HG02798 (cell line): ENCODE results near the gene CTSE.
"Not testable (repeated sequence)": the region's sequence is repeated elsewhere in the genome, so short reads cannot be mapped to it uniquely, and the experiment has no call there.

Source experiments
- ATAC-seq: cut with Tn5 transposase; IDR thresholded peaks from one replicate; pipeline ENCODE4 v1.9.1; 2021; ENCODE audit warnings: mild to moderate bottlenecking; ENCODE audit not compliant: unreplicated experiment, poor library complexity

Gene CTSE

DNA sequence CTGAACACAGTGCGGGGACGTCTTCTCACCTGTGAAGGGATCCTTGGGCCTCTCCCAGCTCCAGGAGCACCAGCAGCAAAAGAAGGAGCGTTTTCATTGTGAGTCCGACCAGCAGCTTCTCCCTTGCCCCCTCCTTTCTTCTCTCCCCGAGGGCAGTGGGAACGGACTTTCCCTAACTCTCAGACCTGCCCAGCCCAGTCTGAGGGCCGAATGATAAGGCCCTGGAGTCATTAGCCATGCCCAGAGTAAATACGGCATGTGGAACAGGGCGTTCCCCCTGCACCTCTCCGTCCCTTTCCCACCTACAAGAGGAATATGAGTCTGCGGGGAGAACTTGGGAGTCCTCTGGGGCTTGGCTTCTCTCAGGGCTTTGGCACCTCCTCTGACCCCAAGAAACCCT, at the start of gene CTSE:
CTSE (minus strand) TSS at position 201 of the 400 bp plus-strand sequence; CDS start at position 97, 104 bp downstream.
- ATAC-seq, result no peak

DNA sequence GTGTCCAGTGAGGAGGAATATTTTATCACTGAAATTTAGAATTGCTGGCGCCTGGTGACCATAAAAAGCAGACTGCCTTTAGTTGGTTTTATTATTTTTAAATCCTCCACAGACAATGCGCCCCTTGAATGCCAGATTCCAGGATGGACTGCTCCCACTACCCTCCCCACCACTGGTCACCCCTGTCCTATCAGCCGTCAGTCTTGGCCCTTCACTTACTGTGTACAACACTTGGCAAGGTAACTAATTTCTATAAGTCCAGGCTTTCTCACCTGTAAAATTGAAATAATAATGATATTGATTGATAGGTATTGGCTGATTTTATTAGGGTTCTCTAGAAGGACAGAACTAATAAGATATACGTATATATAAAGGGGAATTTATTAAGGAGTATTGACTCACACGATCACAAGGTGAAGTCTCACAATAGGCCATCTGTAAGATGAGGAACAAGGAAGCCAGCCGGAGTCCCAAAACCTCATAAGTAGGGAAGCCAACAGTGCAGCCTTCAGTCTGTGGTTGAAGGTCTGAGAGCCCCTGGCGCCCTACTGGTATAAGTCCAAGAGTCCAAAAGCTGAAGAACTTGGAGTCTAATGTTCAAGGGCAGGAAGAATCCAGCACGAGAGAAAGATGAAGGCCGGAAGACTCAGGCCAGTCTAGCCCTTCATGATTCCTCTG, 47.1 kb upstream of the CTSE start:
- no peak for ATAC-seq

DNA sequence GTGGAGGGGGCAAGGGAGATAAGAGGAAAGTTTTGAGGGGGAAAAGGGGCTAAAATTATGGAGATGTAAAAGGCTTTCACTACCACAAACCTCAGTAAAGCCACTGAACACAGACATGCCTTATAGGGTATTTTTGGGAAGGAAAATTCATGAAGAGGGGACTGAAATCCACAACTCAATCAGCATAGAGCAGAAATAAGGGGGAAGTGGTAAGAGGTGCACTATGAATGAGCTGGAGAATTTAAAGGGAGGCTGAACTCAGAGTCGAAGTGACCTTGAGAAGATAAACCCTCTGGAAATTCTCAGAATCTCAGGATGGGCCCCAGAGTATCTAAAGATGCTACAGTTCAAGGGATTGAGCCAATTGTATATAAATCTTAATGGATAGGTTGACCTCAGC, 44.6 kb upstream of the CTSE start:
- ATAC-seq, result no peak

DNA sequence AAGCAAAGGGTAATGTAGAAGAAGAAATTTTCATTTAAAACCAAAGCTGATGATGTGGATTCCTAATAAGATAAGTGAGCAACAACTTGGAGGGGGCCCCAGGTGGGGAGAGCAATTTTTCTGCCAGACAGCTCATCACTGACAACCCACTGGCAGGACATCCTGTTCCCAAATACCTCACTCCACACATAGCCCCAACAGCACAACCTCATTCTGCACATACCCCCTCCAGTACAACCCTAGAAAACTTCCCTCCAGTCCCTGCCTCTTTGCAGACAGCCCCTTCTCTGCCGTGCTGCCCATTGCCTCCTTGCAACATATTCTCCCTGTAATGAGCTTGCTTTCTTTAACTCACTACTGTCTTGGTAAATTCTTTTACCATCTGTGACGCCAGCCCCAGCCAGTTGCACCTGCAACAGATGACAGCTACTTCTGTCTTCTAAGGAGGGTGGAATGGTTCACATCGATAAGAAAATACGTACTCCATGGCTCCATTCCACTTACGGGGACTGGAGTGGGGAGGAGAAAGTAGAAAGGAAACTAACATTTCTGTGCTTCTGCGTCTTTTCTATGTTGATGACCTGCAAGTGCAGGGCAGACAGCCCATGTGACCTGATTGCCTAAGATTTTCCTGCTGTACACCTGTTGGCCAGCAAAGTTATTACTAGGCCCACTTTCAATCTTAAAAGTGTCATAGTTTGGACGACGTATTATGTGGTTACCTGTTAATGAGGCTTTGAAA, 44.0 kb upstream of the CTSE start:
- no peak for ATAC-seq

DNA sequence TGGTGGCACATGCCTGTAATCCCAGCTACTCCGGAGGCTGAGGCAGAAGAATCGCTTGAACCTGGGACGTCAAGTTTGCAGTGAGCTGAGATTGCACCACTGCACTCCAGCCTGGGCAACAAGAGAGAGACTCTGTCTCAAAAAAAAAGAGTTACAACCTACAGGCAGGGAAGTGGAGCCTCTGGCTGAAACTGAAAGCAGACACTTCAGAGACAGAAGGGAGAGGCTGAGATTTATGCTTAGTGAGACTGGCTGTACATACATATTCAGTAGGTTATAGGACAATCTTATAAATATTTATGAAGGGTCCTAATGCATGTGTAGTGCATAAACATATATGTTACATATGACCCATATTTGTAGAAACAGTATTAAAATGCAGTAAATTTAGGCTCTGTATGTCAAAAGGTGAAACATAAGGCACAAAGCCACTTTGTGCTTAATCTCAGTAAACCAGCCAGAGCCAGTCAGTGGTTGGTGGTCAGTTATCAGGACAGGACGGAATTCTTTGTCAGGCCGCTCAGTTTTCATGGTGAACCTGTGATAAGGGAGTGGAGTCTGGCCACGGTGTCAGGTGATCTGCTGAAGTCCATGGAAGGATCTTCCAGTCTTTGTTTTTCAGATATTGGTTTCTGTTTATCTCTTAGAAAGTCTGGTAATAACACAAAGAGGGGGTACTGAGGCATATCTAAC, 42.9 kb upstream of the CTSE start:
- peak; percentile 87 for ATAC-seq

DNA sequence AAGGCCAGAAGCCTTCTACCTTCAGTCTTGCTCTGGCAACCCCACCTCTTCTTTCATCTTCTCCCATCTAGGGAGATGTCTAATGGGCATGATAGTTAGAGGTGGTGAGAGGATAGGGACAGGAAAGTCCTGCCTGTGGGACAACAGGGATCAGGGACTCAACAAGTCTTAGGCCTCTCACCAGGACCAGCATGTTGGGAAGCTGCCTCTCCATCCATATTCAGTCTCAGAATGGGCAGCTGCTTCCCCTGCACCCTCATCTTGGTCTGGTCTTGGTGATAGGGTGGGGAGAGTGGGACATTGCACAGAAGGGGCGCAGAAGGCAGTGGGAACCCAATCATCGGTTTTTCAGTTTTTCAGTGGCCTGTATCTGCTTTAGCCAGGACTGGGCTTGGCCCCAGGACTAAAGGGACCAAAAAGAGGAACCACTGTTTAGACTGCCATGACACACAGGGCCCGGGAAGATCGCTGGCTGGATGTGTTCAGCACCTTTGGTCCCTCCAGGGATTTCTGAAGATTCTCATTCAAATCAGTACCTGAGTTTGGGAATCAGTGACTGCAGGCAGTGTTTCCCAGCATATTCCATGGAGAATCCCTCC, 42.0 kb upstream of the CTSE start:
- no peak for ATAC-seq

DNA sequence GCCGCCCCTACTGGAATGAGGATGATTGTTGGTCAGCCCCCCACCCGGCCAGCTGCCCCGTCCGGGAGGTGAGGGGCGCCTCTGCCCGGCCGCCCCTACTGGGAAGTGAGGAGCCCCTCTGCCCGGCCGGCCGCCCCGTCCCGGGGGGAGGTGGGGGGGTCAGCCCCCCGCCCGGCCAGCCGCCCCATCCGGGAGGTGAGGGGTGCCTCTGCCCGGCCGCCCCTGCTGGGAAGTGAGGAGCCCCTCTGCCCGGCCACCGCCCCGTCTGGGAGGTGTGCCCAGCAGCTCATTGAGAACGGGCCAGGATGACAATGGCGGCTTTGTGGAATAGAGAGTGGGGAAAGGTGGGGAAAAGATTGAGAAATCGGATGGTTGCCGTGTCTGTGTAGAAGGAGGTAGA, 40.8 kb upstream of the CTSE start:
- ATAC-seq, result not testable (repeated sequence)

DNA sequence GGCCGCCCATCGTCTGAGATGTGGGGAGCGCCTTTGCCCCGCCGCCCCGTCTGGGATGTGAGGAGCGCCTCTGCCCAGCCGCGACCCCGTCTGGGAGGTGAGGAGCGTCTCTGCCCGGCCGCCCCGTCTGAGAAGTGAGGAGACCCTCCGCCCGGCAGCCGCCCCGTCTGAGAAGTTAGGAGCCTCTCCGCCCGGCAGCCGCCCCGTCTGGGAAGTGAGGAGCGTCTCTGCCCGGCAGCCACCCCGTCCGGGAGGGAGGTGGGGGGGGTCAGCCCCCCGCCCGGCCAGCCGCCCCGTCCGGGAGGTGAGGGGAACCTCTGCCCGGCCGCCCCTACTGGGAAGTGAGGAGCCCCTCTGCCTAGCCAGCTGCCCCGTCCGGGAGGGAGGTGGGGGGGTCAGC, 40.3 kb upstream of the CTSE start:
- ATAC-seq, result not testable (repeated sequence)

DNA sequence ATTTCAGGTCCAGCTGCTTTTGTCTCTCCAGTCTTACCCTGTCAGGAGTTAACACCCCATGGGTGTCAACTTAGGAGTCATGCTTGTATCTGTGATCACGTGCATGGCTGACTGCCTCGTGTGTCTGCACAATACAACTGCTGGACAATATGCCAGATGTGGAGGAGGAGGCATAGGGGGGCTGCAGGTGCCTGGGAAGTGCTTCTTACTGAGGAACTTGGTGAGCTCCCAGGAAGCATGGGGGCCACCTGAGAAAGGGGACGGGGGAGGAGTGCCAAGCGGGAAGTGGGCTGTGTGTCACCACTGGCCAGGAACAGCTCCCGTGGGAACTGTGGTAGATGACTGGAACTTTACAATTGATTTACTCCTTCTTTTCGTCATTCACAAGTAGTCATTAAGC, 38.8 kb upstream of the CTSE start:
- no peak for ATAC-seq

DNA sequence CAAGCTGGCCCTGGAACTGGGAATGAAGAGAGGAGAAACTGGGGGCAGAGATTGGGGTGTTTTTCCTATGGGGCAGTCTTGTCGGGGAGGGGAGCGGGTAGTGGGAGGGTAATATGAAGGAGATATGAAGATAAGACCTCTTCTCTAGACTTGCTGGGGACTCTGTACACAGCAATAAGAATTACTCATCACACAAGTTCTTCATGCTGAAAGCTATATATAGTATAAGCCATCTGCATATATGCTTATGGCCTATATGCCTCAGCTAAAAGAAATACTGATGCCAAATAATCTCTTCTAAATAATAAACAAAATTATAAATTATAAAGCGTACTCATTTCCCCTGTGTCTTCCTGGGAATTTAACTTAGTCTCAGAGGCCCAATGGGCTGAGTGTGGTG, 37.1 kb upstream of the CTSE start:
- ATAC-seq, result no peak

DNA sequence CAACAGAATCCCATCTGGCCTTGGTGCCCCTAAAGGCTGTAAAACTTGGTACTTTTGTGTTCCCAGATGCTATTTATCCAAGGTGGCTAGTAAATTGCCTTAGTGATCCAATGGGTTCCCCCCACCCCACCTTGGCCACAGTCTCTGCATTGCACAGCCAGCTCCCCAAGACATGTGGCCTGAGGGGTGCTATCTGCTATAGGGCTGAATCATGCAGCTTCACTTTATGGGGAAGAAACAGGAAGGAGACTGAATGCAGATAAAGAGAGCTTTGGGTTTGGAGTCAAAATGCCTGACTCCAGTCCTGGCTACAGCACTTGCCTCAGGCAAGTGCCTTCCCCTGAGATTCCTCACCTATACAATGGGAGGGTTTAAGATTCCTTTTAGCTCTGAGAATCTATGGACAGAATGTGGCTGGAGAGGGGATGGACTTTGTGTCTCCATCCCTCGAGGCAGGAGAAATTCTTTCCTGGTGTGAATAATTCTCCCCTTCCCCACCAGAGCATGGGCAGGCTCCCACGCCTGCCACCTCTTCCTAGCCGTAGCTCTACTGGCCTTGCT, 35.7 kb upstream of the CTSE start:
- no peak for ATAC-seq

DNA sequence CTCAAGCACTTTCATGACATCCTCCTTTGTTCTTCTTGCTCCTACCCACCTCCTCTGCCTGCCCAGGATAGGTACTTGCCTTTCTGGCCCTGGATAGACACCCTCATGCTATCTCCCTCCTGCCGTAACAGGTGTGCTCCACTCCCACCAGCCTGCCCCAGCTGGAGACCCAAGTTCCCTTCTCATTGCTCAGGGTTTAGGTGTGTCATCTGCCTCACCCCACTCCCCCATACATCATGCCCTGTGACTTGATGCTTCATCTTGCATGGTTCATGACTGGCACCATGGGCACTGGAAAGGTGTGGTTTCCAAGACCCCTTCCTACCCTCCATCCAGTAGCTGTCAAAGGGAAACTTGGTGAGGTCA, 35.2 kb upstream of the CTSE start:
- no peak for ATAC-seq

DNA sequence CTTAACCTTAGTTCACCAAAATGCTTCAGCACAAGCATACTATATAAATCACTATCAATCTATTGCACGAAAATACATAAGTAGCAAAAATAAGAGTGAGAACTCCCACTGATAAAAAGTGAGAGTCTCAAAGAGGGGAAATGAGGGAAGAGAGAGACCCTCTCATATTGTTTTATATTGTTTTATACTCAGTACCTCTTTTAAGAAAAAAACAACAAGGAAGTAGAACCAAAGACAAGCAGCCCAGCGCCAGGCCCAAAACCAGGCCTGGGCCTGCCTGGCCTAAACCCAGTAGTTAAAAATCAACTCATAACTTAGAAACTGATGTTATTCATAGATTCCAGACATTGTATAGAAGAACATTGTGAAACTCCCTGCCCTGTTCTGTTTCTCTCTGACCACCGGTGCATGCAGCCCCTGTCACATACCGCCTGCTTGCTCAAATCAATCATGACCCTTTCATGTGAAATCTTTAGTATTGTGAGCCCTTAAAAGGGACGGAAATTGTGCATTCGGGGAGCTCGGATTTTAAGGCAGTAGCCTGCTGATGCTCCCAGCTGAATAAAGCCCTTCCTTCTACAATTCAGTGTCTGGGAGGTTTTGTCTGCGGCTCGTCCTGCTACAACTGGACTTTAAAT, 34.7 kb upstream of the CTSE start:
- ATAC-seq, result not testable (repeated sequence)

DNA sequence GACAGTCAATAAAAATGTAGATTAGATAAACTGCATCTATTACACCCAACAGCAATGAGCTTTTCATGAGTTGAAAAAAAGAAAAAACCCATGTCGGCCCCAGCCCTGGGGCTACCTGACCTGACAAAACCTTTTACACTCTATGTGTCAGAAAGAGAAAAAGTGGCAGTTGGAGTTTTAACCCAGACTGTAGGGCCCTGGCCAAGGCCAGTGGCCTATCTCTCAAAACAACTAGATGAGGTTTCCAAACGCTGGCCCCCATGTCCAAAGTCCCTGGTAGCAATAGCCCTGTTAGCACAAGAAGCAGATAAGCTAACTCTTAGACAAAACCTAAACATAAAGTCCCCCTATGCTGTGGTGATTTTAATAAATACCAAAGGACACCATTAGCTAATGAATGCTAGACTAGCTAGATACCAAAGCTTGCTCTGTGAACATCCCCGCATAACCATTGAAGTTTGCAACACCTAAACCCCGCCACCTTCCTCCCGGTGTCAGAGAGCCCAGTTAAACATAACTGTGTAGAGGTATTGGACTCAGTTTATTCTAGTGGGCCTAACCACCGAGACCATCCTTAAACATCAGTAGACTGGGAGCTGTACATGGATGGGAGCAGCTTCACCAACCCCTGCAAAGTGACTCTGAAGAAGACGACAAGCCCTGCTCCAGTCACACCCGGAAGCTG, 32.1 kb upstream of the CTSE start:
- not testable (repeated sequence) for ATAC-seq

DNA sequence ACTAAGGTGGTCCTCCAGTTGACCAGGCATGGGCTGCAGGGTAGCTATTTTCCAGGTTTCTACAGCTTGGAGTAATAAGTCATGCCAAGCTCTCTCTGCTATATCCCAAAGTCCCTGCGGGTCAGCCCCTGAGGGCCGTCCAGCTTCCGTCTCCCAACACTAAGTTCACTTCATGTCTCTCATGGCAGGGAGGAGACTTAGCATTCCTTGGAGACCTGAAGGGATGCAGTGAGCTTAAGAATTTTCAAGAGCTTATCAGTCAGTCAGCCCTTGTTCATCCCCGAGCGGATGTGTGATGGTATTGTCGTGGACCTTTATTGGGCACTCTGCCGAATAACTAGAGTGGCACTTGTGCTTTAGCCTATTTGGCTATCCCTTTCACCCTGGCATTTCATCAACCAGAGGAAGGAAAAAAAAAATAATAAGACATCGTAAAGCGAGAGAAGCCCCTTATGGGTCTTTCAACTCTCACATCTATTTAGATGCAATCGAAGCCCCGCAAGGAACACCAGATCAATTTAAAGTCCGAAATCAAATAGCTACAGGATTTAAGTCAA, 31.5 kb upstream of the CTSE start:
- ATAC-seq, result not testable (repeated sequence)

DNA sequence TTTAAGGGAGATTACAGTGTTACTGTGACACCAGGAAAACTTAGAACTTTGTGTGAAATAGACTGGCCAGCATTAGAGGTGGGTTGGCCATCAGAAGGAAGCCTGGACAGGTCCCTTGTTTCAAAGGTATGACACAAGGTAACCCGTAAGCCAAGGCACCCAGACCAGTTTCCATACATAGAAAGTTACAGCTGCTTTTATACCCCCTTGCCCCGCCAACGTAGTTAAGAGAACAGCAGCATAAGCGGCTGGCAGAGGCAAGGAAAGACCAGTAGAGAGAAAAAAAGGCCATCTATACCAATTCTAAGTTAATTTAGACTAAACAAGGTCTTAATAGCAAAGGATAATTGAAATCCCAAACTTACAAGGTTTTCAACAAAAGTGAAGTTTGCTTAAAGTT, 29.9 kb upstream of the CTSE start:
- ATAC-seq, result not testable (repeated sequence)

DNA sequence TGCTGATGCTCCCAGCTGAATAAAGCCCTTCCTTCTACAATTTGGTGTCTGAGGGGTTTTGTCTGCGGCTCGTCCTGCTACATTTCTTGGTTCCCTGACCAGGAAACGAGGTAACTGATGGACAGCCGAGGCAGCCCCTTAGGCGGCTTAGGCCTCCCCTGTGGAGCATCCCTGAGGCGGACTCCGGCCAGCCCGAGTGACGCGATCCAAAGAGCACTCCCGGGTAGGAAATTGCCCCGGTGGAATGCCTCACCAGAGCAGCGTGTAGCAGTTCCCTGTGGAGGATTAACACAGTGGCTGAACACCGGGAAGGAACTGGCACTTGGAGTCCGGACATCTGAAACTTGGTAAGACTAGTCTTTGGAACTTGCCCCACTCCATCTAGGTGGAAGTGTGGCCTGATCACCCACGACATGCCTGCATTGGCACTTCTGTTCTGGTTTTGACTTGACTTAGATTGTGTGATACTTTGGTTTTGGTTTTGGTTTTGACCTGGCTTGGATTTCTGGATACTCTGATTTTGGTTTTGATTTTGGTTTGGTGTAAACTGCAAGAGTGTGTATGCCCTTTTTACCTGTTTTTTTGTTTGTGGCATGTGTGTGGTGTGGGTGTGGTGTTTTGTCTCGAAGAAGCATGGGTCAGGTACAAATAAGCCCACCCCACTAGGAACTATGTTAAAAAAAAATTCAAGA, 29.4 kb upstream of the CTSE start, which contains the start of gene RHEX:
RHEX (plus strand) TSS at position 255 of the 692 bp plus-strand sequence. CDS start 44,656 bp downstream, outside the sequence.
- not testable (repeated sequence) for ATAC-seq

DNA sequence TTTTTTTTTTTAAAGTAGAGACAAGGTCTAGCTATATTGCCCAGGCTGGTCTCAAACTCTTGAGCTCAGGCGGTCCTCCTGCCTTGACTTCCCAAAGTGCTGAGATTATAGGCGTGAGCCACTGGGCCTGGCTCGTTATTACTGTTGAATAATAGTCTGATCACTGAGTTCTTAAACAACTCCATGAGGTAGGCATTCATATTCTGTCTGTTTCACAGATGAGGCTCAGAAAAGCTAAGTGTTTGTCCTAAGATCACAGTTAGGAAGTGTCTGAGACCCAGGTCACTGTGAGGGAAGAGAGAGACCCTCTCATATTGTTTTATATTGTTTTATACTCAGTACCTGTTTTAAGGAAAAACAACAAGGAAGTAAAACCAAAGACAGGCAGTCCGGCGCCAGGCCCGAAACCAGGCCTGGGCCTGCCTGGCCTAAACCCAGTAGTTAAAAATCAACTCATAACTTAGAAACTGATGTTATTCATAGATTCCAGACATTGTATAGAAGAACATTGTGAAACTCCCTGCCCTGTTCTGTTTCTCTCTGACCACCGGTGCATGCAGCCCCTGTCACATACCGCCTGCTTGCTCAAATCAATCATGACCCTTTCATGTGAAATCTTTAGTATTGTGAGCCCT, 28.7 kb upstream of the CTSE start:
- not testable (repeated sequence) for ATAC-seq
